SU-DHL-6 (cell line): Measurements from ENCODE around the gene FNDC11.

ENCODE experiments used
- H2AFZ ChIP-seq: fragments of 200-600 bp; sonication (generic); 2 replicates; pipeline ENCODE4 v1.6.1; 2014; ENCODE audit warnings: low read depth, mild to moderate bottlenecking, moderate library complexity, mixed read lengths, antibody characterized with exemption, low read length; ENCODE audit not compliant: severe bottlenecking
- H3F3A ChIP-seq: fragments of 200-600 bp; shearing (Covaris generic); 2 replicates; pipeline ENCODE4 v1.6.0; 2016; ENCODE audit warnings: antibody characterized with exemption, mild to moderate bottlenecking; ENCODE audit not compliant: insufficient read depth
- H3K27ac ChIP-seq: fragments of 200-600 bp; sonication (generic); 2 replicates; pipeline ENCODE4 v1.5.1; 2016; ENCODE audit warnings: low read depth, mild to moderate bottlenecking, low read length, moderate library complexity, mixed read lengths
- H3K27me3 ChIP-seq: fragments of 200-600 bp; sonication (generic), shearing (Covaris generic); 2 replicates; pipeline ENCODE4 v1.6.0; 2014; ENCODE audit warnings: mild to moderate bottlenecking, low read length
- H3K36me3 ChIP-seq: fragments of 200-600 bp; sonication (generic); 2 replicates; pipeline ENCODE4 v1.6.1; 2014; ENCODE audit warnings: mild to moderate bottlenecking, low read length, mixed read lengths
- H3K4me2 ChIP-seq: fragments of 300-600, 200-600 bp; shearing (Covaris generic), sonication (generic); 2 replicates; pipeline ENCODE4 v1.6.0; 2014; ENCODE audit warnings: low read length, low read depth, mild to moderate bottlenecking; ENCODE audit not compliant: poor library complexity, severe bottlenecking
- H3K4me3 ChIP-seq: fragments of 200-600 bp; sonication (generic); 2 replicates; pipeline ENCODE4 v1.5.1; 2014; ENCODE audit warnings: antibody characterized with exemption, low read length, mild to moderate bottlenecking, mixed read lengths; ENCODE audit not compliant: insufficient read depth, poor library complexity, severe bottlenecking
- H3K79me2 ChIP-seq: fragments of 200-600 bp; sonication (generic); 2 replicates; pipeline ENCODE4 v1.6.1; 2014; ENCODE audit warnings: mild to moderate bottlenecking, low read length, moderate library complexity; ENCODE audit not compliant: insufficient read depth
- H3K9ac ChIP-seq: fragments of 200-600 bp; sonication (generic); 2 replicates; pipeline ENCODE4 v1.7.0; 2014; ENCODE audit warnings: mild to moderate bottlenecking, low read length
- H3K9me2 ChIP-seq: fragments of 200-600 bp; sonication (generic); replicated peaks from 2 replicates; pipeline ENCODE4 v1.6.1; 2014; ENCODE audit warnings: low read length; ENCODE audit not compliant: insufficient read depth
- H3K9me3 ChIP-seq: fragments of 200-600 bp; sonication (generic); 2 replicates; pipeline ENCODE4 v1.6.1; 2014; ENCODE audit warnings: low read length, mixed read lengths; ENCODE audit not compliant: insufficient read depth
- H4K20me1 ChIP-seq: fragments of 200-600 bp; sonication (generic); 2 replicates; pipeline ENCODE4 v1.6.1; 2014; ENCODE audit warnings: low read depth, mild to moderate bottlenecking, antibody characterized with exemption, low read length, moderate library complexity, mixed read lengths
- EZH2phosphoT487 ChIP-seq: fragments of 200-600 bp; sonication (generic), shearing (Covaris generic); conservative IDR thresholded peaks from 2 replicates; pipeline ENCODE4 v1.6.1; 2018; ENCODE audit warnings: mild to moderate bottlenecking, antibody characterized with exemption, low read length, moderate library complexity, mixed read lengths
- TF ChIP-seq, protein P1 (sequence below): fragments of 200-600 bp; sonication (generic); IDR thresholded peaks from one replicate; pipeline ENCODE4 v1.5.1; 2017; ENCODE audit warnings: antibody characterized with exemption, mild to moderate bottlenecking, low read length, moderate library complexity; ENCODE audit not compliant: insufficient read depth, poor library complexity, severe bottlenecking

Gene FNDC11, protein sequence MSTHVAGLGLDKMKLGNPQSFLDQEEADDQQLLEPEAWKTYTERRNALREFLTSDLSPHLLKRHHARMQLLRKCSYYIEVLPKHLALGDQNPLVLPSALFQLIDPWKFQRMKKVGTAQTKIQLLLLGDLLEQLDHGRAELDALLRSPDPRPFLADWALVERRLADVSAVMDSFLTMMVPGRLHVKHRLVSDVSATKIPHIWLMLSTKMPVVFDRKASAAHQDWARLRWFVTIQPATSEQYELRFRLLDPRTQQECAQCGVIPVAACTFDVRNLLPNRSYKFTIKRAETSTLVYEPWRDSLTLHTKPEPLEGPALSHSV

DNA sequence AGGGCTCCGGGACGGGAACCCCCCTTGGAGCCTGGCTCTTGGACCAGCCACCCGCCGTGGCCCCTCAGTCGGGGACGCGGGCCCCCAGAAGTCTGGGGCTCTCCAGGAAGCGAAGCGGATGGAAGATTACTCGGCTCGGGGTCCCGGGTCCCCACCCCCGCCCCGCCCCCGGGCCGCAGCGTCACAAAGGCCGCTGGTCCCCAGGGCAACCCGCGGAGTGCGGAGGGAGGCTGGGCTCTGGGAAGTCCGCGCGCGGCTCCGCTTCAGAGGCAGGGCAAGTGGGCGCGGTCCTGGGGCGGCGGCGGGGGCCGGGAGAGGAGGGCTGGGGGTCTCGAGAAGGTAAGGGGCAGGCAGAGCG, at the start of gene FNDC11:
Gene FNDC11, plus strand, starts transcription at position 227 of the 358 bp plus-strand sequence. CDS start 1,505 bp downstream, outside the sequence.
- peak within 1 kb of the TSS; percentile 15 for H3K4me2 ChIP-seq
- no peak within 1 kb of the TSS for H2AFZ ChIP-seq
- H3K4me3 ChIP-seq, result no peak within 1 kb of the TSS

DNA sequence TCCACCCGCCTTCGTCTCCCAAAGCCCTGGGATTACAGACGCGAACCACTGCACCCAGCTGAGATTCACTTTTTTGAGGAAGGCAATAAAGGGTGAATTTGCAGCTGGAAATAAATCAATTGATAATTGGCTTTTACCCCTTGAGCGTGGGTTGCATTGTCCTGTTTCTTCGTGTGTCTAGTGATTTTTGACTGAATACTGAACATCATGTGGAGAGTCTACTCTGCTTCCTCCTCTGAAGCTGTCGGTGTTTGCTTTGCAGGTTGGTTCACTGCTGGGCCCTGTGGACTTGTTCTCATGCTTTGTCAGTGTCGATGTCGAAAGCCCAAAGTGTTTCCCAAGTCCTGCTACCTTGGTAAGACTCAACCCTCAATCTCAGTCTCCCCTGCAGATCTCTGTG, 49.3 kb upstream of the FNDC11 start:
- Histone ChIP-seq H3K4me3 (no peak overlapping the region), H3K79me2 (no peaks in the 10 kb centered on the region), H3K9me2 (no peaks in the 10 kb centered on the region), H4K20me1 (no peaks in the 10 kb centered on the region), H3K4me2 (no peak overlapping the region), H3K9ac (no peak overlapping the region), H3K9me3 (no peaks in the 10 kb centered on the region), H3F3A (no peaks in the 10 kb centered on the region), H3K27ac (no peak overlapping the region), H3K36me3 (no peaks in the 10 kb centered on the region), H2AFZ (no peak overlapping the region), H3K27me3 (no peaks in the 10 kb centered on the region)
- TF ChIP-seq EZH2phosphoT487, result no peak
- TF ChIP-seq, protein P1, sequence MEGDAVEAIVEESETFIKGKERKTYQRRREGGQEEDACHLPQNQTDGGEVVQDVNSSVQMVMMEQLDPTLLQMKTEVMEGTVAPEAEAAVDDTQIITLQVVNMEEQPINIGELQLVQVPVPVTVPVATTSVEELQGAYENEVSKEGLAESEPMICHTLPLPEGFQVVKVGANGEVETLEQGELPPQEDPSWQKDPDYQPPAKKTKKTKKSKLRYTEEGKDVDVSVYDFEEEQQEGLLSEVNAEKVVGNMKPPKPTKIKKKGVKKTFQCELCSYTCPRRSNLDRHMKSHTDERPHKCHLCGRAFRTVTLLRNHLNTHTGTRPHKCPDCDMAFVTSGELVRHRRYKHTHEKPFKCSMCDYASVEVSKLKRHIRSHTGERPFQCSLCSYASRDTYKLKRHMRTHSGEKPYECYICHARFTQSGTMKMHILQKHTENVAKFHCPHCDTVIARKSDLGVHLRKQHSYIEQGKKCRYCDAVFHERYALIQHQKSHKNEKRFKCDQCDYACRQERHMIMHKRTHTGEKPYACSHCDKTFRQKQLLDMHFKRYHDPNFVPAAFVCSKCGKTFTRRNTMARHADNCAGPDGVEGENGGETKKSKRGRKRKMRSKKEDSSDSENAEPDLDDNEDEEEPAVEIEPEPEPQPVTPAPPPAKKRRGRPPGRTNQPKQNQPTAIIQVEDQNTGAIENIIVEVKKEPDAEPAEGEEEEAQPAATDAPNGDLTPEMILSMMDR, result no peak

More for the DNA sequence above, at the start of gene FNDC11:
- H3K27me3 ChIP-seq, result no peaks in the 10 kb centered on the region
- no peak within 1 kb of the TSS for H3K9ac ChIP-seq
- H3F3A ChIP-seq, result peaks cover 3% of the 10 kb centered on the region; the same call in 1 of the 2 replicates
- TF ChIP-seq, protein P1, result no peak
- no peak for TF ChIP-seq EZH2phosphoT487
- no peaks in the 10 kb centered on the region for H3K9me3 ChIP-seq
- no peaks in the 10 kb centered on the region for H3K36me3 ChIP-seq
- no peak within 1 kb of the TSS for H3K27ac ChIP-seq
- H4K20me1 ChIP-seq, result no peaks in the 10 kb centered on the region
- H3K9me2 ChIP-seq, result no peaks in the 10 kb centered on the region
- no peaks in the 10 kb centered on the region for H3K79me2 ChIP-seq

DNA sequence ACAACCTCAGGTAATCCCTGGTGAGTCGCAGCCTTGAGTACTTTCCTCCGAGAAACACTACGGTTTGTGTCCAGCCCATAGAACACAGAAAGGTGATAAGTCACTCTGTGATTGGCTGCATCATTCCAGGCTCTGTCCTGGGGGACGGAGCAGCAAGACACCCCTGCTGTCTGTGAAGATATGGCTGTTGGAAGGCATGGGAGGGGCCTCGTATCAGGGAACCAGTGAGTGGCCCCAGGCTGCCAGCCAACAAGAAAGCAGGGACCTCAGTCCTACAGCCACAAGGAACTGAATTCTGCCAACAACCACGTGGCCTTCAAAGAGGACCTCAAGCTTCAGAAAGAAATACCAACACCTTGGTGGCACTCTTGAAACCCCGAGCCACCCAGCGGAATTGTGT, 48.7 kb upstream of the FNDC11 start:
- TF ChIP-seq, protein P1, result no peak
- TF ChIP-seq EZH2phosphoT487, result no peak
- Histone ChIP-seq H4K20me1 (no peaks in the 10 kb centered on the region), H3K27me3 (no peaks in the 10 kb centered on the region), H3K4me2 (no peak overlapping the region), H3K9ac (no peak overlapping the region), H3K9me2 (no peaks in the 10 kb centered on the region), H3K4me3 (no peak overlapping the region), H2AFZ (no peak overlapping the region), H3K9me3 (no peaks in the 10 kb centered on the region), H3K27ac (no peak overlapping the region), H3K79me2 (no peaks in the 10 kb centered on the region), H3K36me3 (no peaks in the 10 kb centered on the region), H3F3A (no peaks in the 10 kb centered on the region)
